ENCODE data around the gene HSPA4. TPM values are rescaled to one million over a fixed set of nuclear protein-coding genes. Genes with fewer than 3 reads are reported as not detected.

HSPA4 gene
- total RNA-seq, 1 experiment from 2014 or later: 337 TPM

GRCh38 chr5:133122711-133123110, 70.9 kb downstream of the HSPA4 start:
- no TSS peak for BruUV-seq (replicated peaks)
- no peak for TF ChIP-seq CTCF (conservative IDR thresholded peaks at IDR 0.05; ENCODE audit: low read depth, low read length)
- no peak for TF ChIP-seq EZH2 (IDR thresholded peaks at IDR 0.05; ENCODE audit: borderline replicate concordance, low read depth, low read length, poor library complexity, severe bottlenecking)
- Histone ChIP-seq H3K27me3 (replicated peaks; ENCODE audit: insufficient read depth, low read depth, low read length, poor library complexity) (no peaks in the 10 kb centered on the region), H3K4me3 (ENCODE audit: low read depth, low read length, poor library complexity, severe bottlenecking) (no peak overlapping the region), H3K27ac (ENCODE audit: low read depth, low read length, poor library complexity, severe bottlenecking) (no peak overlapping the region), H3K36me3 (ENCODE audit: insufficient read depth, low read length, poor library complexity, severe bottlenecking) (no peaks in the 10 kb centered on the region), H3K4me1 (ENCODE audit: insufficient read depth, low read length, poor library complexity, severe bottlenecking) (no peaks in the 10 kb centered on the region), H3K9me3 (ENCODE audit: low read depth, low read length, poor library complexity, severe bottlenecking) (no peaks in the 10 kb centered on the region)
- CTCF ChIA-PET: no interaction called here
- POLR2A ChIA-PET (ENCODE audit: low non-redundant PET): no interaction called here
- DNase-seq (ENCODE audit: low spot score): no peak
- intact Hi-C loops (cut with micrococcal nuclease; ENCODE audit: unreplicated experiment): no loop called here

DNA sequence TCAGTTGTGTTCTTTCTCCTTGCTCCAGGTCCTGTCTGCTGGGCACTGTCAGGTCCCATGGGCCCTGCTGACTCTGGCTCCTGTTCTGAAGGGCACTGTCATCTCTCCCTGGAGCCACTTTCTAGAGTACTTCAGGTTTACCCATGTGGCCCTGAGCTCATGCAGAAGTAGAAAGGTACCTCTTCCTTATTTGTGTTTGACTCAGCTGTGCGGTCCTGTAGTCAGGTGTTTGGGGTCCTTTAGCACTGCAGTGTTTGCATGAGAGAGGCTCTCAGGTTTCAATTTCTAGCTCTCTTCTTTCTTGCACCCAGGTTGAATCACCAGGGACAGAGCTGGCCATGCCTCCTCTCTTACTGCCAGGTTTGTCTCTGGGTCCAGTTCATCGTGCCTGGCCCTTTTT, 71.5 kb downstream of the HSPA4 start:
- no peaks in the 10 kb centered on the region for H3K36me3 ChIP-seq (ENCODE audit: insufficient read depth, low read length, poor library complexity, severe bottlenecking)
- H3K4me3 ChIP-seq (ENCODE audit: low read depth, low read length, poor library complexity, severe bottlenecking): no peak overlapping the region
- intact Hi-C loops (cut with micrococcal nuclease; ENCODE audit: unreplicated experiment): no loop called here
- no peaks in the 10 kb centered on the region for H3K4me1 ChIP-seq (ENCODE audit: insufficient read depth, low read length, poor library complexity, severe bottlenecking)
- no peaks in the 10 kb centered on the region for H3K27me3 ChIP-seq (replicated peaks; ENCODE audit: insufficient read depth, low read depth, low read length, poor library complexity)
- CTCF ChIA-PET: no interaction called here
- no peak for TF ChIP-seq EZH2 (IDR thresholded peaks at IDR 0.05; ENCODE audit: borderline replicate concordance, low read depth, low read length, poor library complexity, severe bottlenecking)
- TF ChIP-seq CTCF (conservative IDR thresholded peaks at IDR 0.05; ENCODE audit: low read depth, low read length): no peak
- H3K9me3 ChIP-seq (ENCODE audit: low read depth, low read length, poor library complexity, severe bottlenecking): no peaks in the 10 kb centered on the region
- BruUV-seq (replicated peaks): no TSS peak
- POLR2A ChIA-PET (ENCODE audit: low non-redundant PET): no interaction called here
- DNase-seq (ENCODE audit: low spot score): no peak
- no peak overlapping the region for H3K27ac ChIP-seq (ENCODE audit: low read depth, low read length, poor library complexity, severe bottlenecking)

GRCh38 chr5:133124891-133125290, 73.1 kb downstream of the HSPA4 start:
- no peaks in the 10 kb centered on the region for H3K36me3 ChIP-seq (ENCODE audit: insufficient read depth, low read length, poor library complexity, severe bottlenecking)
- H3K4me1 ChIP-seq (ENCODE audit: insufficient read depth, low read length, poor library complexity, severe bottlenecking): no peaks in the 10 kb centered on the region
- BruUV-seq (replicated peaks): no TSS peak
- POLR2A ChIA-PET (ENCODE audit: low non-redundant PET): no interaction called here
- H3K4me3 ChIP-seq (ENCODE audit: low read depth, low read length, poor library complexity, severe bottlenecking): no peak overlapping the region
- TF ChIP-seq CTCF (conservative IDR thresholded peaks at IDR 0.05; ENCODE audit: low read depth, low read length) (no peak), EZH2 (IDR thresholded peaks at IDR 0.05; ENCODE audit: borderline replicate concordance, low read depth, low read length, poor library complexity, severe bottlenecking) (no peak)
- intact Hi-C loops (cut with micrococcal nuclease; ENCODE audit: unreplicated experiment): no loop called here
- H3K27me3 ChIP-seq (replicated peaks; ENCODE audit: insufficient read depth, low read depth, low read length, poor library complexity): peaks cover 7% of the 10 kb centered on the region
- DNase-seq (ENCODE audit: low spot score): no peak
- H3K27ac ChIP-seq (ENCODE audit: low read depth, low read length, poor library complexity, severe bottlenecking): no peak overlapping the region
- no peaks in the 10 kb centered on the region for H3K9me3 ChIP-seq (ENCODE audit: low read depth, low read length, poor library complexity, severe bottlenecking)
- CTCF ChIA-PET: no interaction called here

All from A673 (cell line).